Epidermal melanocyte (primary cell): Measurements from ENCODE around the gene CACNB3.

Experiments used
- DNase-seq: peaks from one replicate; pipeline ENCODE4 v3.0.0; 2011; ENCODE audit warnings: low spot score; ENCODE audit not compliant: insufficient read length

CACNB3 gene

GRCh38 chr12:48817873-48818830, at the start of gene CACNB3:
Gene CACNB3, plus strand, starts transcription at chr12:48818496. Its CDS starts 434 bp downstream, at chr12:48818930.
- peak; percentile 54 for DNase-seq

- DNase-seq, result no peak
Measured at GRCh38 chr12:48768736-48769135, 49.6 kb upstream of the CACNB3 start.

GRCh38 chr12:48770756-48771155, 47.5 kb upstream of the CACNB3 start:
- no peak for DNase-seq

- no peak for DNase-seq
Measured at GRCh38 chr12:48771588-48772112, 46.6 kb upstream of the CACNB3 start.

GRCh38 chr12:48773686-48774085, 44.6 kb upstream of the CACNB3 start:
- no peak for DNase-seq

GRCh38 chr12:48774516-48774915, 43.8 kb upstream of the CACNB3 start:
- no peak for DNase-seq

- no peak for DNase-seq
Measured at GRCh38 chr12:48775299-48775698, 43.0 kb upstream of the CACNB3 start.

- no peak for DNase-seq
Measured at GRCh38 chr12:48775991-48776649, 42.2 kb upstream of the CACNB3 start.

GRCh38 chr12:48776956-48777355, 41.3 kb upstream of the CACNB3 start:
- DNase-seq, result no peak

GRCh38 chr12:48777501-48778400, 40.5 kb upstream of the CACNB3 start:
- no peak for DNase-seq

GRCh38 chr12:48779869-48780268, 38.4 kb upstream of the CACNB3 start:
- DNase-seq, result no peak

GRCh38 chr12:48780381-48781025, 37.8 kb upstream of the CACNB3 start:
- DNase-seq, result no peak

- DNase-seq, result no peak
Measured at GRCh38 chr12:48781750-48782456, 36.4 kb upstream of the CACNB3 start.

GRCh38 chr12:48782457-48783395, 35.6 kb upstream of the CACNB3 start:
- no peak for DNase-seq

- DNase-seq, result no peak
Measured at GRCh38 chr12:48783432-48783831, 34.9 kb upstream of the CACNB3 start.

- DNase-seq, result peak; percentile 38
Measured at GRCh38 chr12:48786591-48787544, 31.4 kb upstream of the CACNB3 start.

- DNase-seq, result no peak
Measured at GRCh38 chr12:48787791-48788523, 30.3 kb upstream of the CACNB3 start.
